ENCODE results near the gene SEC23A.

GRCh38 chr14:38993981-38994380, 109.1 kb downstream of the SEC23A start:
- TF ChIP-seq EZH2 (IDR thresholded peaks at IDR 0.05; ENCODE audit: insufficient read depth, poor library complexity, severe bottlenecking) (no peak), EZH2phosphoT487 (IDR thresholded peaks at IDR 0.05; ENCODE audit: insufficient read depth, low read depth) (no peak)

Measured in GM23248 (cell line).